Endometrial microvascular endothelial cells (primary cell): Measurements from ENCODE around the gene PARD6B. TPM values are rescaled to one million over a fixed set of nuclear protein-coding genes. Genes with fewer than 3 reads are reported as not detected.

ENCODE experiments used
- in situ Hi-C: cut with HindIII; loops from 2 replicates; pipeline ENCODE4 v1.10.0; 2017; ENCODE audit warnings: low sequenced_read_pairs, low pct_unique_long_range_greater_than_20kb; ENCODE audit errors: inconsistent ontology term
- total RNA-seq: library from RNA; depleted of rRNA; stranded (reverse); fragments of >200 nt; gene quantifications from one replicate; pipeline ENCODE4 v1.2.3, GENCODE V29; 2015; ENCODE audit errors: inconsistent ontology term

The PARD6B gene
- total RNA-seq, 1 donor from 2014 or later: not detected

GRCh38 chr20:50805349-50805684, 73.9 kb downstream of the PARD6B start:
- in situ Hi-C loops: no loop called here

- in situ Hi-C loops: no loop called here
Observed at GRCh38 chr20:50806126-50806768, 74.9 kb downstream of the PARD6B start.

Other genes starting within 250 kb of the PARD6B start
- 89.3 TPM for gene PTPN1, start 221.2 kb upstream of the PARD6B start, total RNA-seq
- not detected for gene RIPOR3, start 40.0 kb upstream of the PARD6B start, total RNA-seq
- 3.1 TPM for gene BCAS4, start 63.5 kb downstream of the PARD6B start, total RNA-seq
- 29.5 TPM for gene ADNP, start 199.9 kb downstream of the PARD6B start, total RNA-seq
- 77.8 TPM for gene DPM1, start 227.0 kb downstream of the PARD6B start, total RNA-seq
- gene MOCS3, start 227.2 kb downstream of the PARD6B start, total RNA-seq: 7.3 TPM